OCI-LY3 (cell line): ENCODE data around the gene MAST2.

ENCODE experiments used
- EZH2phosphoT487 ChIP-seq: fragments of 200-600 bp; shearing (Covaris generic); IDR thresholded peaks from 2 replicates; pipeline ENCODE4 v1.6.1; 2018; ENCODE audit warnings: antibody characterized with exemption, mixed run types, low read depth
- TF ChIP-seq, protein P1 (sequence below): fragments of 200-600, 300-600 bp; sonication (generic); IDR thresholded peaks from 2 replicates; pipeline ENCODE4 v1.5.1; 2014; ENCODE audit warnings: antibody characterized with exemption, low read length, low read depth

DNA sequence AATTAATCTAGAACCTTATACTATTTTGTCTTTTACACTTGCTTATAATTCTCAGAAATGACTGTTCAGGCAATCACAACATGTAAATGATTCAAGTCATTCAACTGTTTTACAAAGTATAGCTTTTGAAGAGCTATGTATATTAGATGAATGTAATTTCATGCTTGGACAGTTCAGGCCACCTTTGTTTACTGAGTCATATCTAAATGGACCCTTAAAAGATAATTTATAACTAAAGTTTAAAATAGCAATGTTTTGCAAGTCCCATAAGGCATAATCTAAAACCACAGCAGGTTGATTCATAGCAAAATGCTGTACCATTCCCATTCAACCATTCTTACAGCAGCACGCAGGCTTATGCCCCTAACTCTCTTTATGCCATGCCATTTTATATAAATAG lies 264.2 kb downstream of the MAST2 start:
- TF ChIP-seq, protein P1, sequence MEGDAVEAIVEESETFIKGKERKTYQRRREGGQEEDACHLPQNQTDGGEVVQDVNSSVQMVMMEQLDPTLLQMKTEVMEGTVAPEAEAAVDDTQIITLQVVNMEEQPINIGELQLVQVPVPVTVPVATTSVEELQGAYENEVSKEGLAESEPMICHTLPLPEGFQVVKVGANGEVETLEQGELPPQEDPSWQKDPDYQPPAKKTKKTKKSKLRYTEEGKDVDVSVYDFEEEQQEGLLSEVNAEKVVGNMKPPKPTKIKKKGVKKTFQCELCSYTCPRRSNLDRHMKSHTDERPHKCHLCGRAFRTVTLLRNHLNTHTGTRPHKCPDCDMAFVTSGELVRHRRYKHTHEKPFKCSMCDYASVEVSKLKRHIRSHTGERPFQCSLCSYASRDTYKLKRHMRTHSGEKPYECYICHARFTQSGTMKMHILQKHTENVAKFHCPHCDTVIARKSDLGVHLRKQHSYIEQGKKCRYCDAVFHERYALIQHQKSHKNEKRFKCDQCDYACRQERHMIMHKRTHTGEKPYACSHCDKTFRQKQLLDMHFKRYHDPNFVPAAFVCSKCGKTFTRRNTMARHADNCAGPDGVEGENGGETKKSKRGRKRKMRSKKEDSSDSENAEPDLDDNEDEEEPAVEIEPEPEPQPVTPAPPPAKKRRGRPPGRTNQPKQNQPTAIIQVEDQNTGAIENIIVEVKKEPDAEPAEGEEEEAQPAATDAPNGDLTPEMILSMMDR, result no peak
- TF ChIP-seq EZH2phosphoT487, result no peak
